DOHH2 (cell line): ENCODE data around the gene INPP4B.

Experiments
- CTCF ChIP-seq: fragments of 200-600 bp; sonication (generic); IDR thresholded peaks from one replicate; pipeline ENCODE4 v1.5.1; 2014; ENCODE audit warnings: antibody characterized with exemption, mild to moderate bottlenecking, low read depth, low read length; ENCODE audit not compliant: poor library complexity, severe bottlenecking
- EZH2phosphoT487 ChIP-seq: fragments of 200-600 bp; sonication (generic); IDR thresholded peaks from 2 replicates; pipeline ENCODE4 v1.6.1; 2017; ENCODE audit warnings: borderline replicate concordance, mild to moderate bottlenecking, antibody characterized with exemption, low read length, moderate library complexity, mixed read lengths

DNA sequence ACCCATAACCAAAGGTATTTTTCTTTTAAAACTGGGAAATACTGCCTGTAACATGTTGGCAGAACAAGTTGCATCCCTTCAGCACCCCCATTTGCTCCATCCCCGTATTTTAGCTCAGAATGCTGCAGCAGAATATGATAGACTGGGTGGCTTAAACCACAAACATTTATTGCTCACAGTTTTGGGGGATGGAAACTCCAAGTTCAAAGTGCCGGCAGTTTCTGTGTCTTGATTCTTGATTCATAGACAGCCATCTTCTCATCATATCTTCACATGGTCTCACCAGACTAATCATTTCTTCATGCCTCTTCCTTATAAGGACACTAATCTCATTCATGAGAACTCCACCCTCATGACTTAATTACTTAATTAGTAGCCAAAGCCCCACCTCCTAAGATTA, 10.5 kb upstream of the INPP4B start:
- no peak for TF ChIP-seq CTCF
- TF ChIP-seq EZH2phosphoT487 = no peak
